HepG2 (cell line): ENCODE results near the gene ZFHX3.

ENCODE experiments used
- MXI1 ChIP-seq: IDR thresholded peaks from 3 replicates; pipeline ENCODE4 v1.6.1; 2012; ENCODE audit warnings: low read depth, low read length, inconsistent platforms, borderline replicate concordance
- NKX3-1 ChIP-seq: sonication (generic); formaldehyde crosslinking; IDR thresholded peaks from 2 replicates; pipeline ENCODE4 v1.5.0; 2020; ENCODE audit warnings: missing genetic modification reagents
- XRCC5 ChIP-seq: fragments of 200-400 bp; formaldehyde crosslinking; optimal IDR thresholded peaks from 2 replicates; pipeline ENCODE3; 2017; ENCODE audit warnings: mild to moderate bottlenecking, low read length
- TF ChIP-seq, protein P1 (sequence below): sonication (generic); formaldehyde crosslinking; IDR thresholded peaks from 2 replicates; pipeline ENCODE4 v1.4.0; 2020; ENCODE audit warnings: mild to moderate bottlenecking, missing genetic modification reagents

GRCh38 chr16:72924537-72924926, 123.4 kb downstream of the ZFHX3 start:
- TF ChIP-seq NKX3-1 (CRISPR knock-in tag) (no peak), XRCC5 (no peak), MXI1 (no peak)
- TF ChIP-seq, protein P1, sequence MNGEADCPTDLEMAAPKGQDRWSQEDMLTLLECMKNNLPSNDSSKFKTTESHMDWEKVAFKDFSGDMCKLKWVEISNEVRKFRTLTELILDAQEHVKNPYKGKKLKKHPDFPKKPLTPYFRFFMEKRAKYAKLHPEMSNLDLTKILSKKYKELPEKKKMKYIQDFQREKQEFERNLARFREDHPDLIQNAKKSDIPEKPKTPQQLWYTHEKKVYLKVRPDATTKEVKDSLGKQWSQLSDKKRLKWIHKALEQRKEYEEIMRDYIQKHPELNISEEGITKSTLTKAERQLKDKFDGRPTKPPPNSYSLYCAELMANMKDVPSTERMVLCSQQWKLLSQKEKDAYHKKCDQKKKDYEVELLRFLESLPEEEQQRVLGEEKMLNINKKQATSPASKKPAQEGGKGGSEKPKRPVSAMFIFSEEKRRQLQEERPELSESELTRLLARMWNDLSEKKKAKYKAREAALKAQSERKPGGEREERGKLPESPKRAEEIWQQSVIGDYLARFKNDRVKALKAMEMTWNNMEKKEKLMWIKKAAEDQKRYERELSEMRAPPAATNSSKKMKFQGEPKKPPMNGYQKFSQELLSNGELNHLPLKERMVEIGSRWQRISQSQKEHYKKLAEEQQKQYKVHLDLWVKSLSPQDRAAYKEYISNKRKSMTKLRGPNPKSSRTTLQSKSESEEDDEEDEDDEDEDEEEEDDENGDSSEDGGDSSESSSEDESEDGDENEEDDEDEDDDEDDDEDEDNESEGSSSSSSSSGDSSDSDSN (CRISPR knock-in tag) = no peak
